ENCODE results near the gene ZCCHC14.

GRCh38 chr16:87531418-87531817, 38.6 kb upstream of the ZCCHC14 start:
- TF ChIP-seq, protein P1, sequence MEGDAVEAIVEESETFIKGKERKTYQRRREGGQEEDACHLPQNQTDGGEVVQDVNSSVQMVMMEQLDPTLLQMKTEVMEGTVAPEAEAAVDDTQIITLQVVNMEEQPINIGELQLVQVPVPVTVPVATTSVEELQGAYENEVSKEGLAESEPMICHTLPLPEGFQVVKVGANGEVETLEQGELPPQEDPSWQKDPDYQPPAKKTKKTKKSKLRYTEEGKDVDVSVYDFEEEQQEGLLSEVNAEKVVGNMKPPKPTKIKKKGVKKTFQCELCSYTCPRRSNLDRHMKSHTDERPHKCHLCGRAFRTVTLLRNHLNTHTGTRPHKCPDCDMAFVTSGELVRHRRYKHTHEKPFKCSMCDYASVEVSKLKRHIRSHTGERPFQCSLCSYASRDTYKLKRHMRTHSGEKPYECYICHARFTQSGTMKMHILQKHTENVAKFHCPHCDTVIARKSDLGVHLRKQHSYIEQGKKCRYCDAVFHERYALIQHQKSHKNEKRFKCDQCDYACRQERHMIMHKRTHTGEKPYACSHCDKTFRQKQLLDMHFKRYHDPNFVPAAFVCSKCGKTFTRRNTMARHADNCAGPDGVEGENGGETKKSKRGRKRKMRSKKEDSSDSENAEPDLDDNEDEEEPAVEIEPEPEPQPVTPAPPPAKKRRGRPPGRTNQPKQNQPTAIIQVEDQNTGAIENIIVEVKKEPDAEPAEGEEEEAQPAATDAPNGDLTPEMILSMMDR (IDR thresholded peaks at IDR 0.05), result no peak
- TF ChIP-seq ZFX (IDR thresholded peaks at IDR 0.05; ENCODE audit: borderline replicate concordance), result no peak

All from 22Rv1 (cell line).